NB4 (cell line): ENCODE results near the gene MAP4.

ENCODE experiments used
- CTCF ChIP-seq: IDR thresholded peaks from one replicate; pipeline ENCODE4 v1.5.1; 2012; ENCODE audit warnings: low read depth, low read length
- MAX ChIP-seq: IDR thresholded peaks from 2 replicates; pipeline ENCODE4 v1.6.1; 2011; ENCODE audit warnings: low read depth, low read length
- MYC ChIP-seq: IDR thresholded peaks from 2 replicates; pipeline ENCODE4 v1.6.1; 2011; ENCODE audit warnings: low read depth, low read length
- POLR2A ChIP-seq: IDR thresholded peaks from 2 replicates; pipeline ENCODE4 v1.6.1; 2011; ENCODE audit warnings: mild to moderate bottlenecking; ENCODE audit not compliant: insufficient read length; ENCODE audit errors: extremely low read depth

- TF ChIP-seq CTCF (no peak), POLR2A (no peak), MYC (no peak), MAX (no peak)
Observed at GRCh38 chr3:47838503-47838902, 177.7 kb downstream of the MAP4 start.
